Measurements from ENCODE around the gene UVRAG.
"Not testable (repeated sequence)": the region's sequence is repeated elsewhere in the genome, so short reads cannot be mapped to it uniquely, and the experiment has no call there.

Gene UVRAG

GRCh38 chr11:75924966-75925784, 110.2 kb downstream of the UVRAG start:
- DNase-seq (ENCODE audit: low read depth) = no peak

GRCh38 chr11:75925785-75926164, 110.8 kb downstream of the UVRAG start:
- no peak for DNase-seq (ENCODE audit: low read depth)

- no peak for DNase-seq (ENCODE audit: low read depth)
These were observed 114.7 kb downstream of the UVRAG start for GRCh38 chr11:75929706-75930105.

GRCh38 chr11:75930534-75930933, 115.5 kb downstream of the UVRAG start:
- no peak for DNase-seq (ENCODE audit: low read depth)

GRCh38 chr11:75931124-75931523, 116.1 kb downstream of the UVRAG start:
- no peak for DNase-seq (ENCODE audit: low read depth)

GRCh38 chr11:75933736-75934135, 118.7 kb downstream of the UVRAG start:
- not testable (repeated sequence) for DNase-seq (ENCODE audit: low read depth)

GRCh38 chr11:75934851-75935250, 119.8 kb downstream of the UVRAG start:
- no peak for DNase-seq (ENCODE audit: low read depth)

GRCh38 chr11:75938543-75938942, 123.5 kb downstream of the UVRAG start:
- no peak for DNase-seq (ENCODE audit: low read depth)

- no peak for DNase-seq (ENCODE audit: low read depth)
These were observed 124.5 kb downstream of the UVRAG start for GRCh38 chr11:75939516-75939915.

GRCh38 chr11:75939992-75940391, 125.0 kb downstream of the UVRAG start:
- no peak for DNase-seq (ENCODE audit: low read depth)

GRCh38 chr11:75940911-75941310, 125.9 kb downstream of the UVRAG start:
- DNase-seq (ENCODE audit: low read depth) = no peak

- DNase-seq (ENCODE audit: low read depth) = no peak
These were observed 129.5 kb downstream of the UVRAG start for GRCh38 chr11:75944515-75944914.

GRCh38 chr11:75945446-75945845, 130.4 kb downstream of the UVRAG start:
- DNase-seq (ENCODE audit: low read depth) = no peak

GRCh38 chr11:75945947-75946346, 130.9 kb downstream of the UVRAG start:
- DNase-seq (ENCODE audit: low read depth) = no peak

GRCh38 chr11:75946531-75947530, 131.8 kb downstream of the UVRAG start:
- no peak for DNase-seq (ENCODE audit: low read depth)

- DNase-seq (ENCODE audit: low read depth) = no peak
These were observed 134.1 kb downstream of the UVRAG start for GRCh38 chr11:75949023-75949672.

- DNase-seq (ENCODE audit: low read depth) = no peak
These were observed 135.1 kb downstream of the UVRAG start for GRCh38 chr11:75950141-75950540.

- DNase-seq (ENCODE audit: low read depth) = no peak
These were observed 139.0 kb downstream of the UVRAG start for GRCh38 chr11:75954039-75954438.

- DNase-seq (ENCODE audit: low read depth) = no peak
These were observed 140.4 kb downstream of the UVRAG start for GRCh38 chr11:75955443-75955842.

GRCh38 chr11:75959540-75959939, 144.5 kb downstream of the UVRAG start:
- no peak for DNase-seq (ENCODE audit: low read depth)

GRCh38 chr11:75964071-75964470, 149.1 kb downstream of the UVRAG start:
- DNase-seq (ENCODE audit: low read depth) = no peak

- DNase-seq (ENCODE audit: low read depth) = no peak
These were observed 151.7 kb downstream of the UVRAG start for GRCh38 chr11:75966537-75967287.
